MM.1S (cell line): Measurements from ENCODE around the gene HNRNPH1.

Source experiments
- DNase-seq: peaks from one replicate; pipeline ENCODE4 v3.0.0-alpha.2; 2015
- H2AFZ ChIP-seq: fragments of 300-600 bp; sonication (generic); 2 replicates; pipeline ENCODE4 v1.6.0; 2016; ENCODE audit warnings: antibody characterized with exemption, low read length
- H3F3A ChIP-seq: fragments of 300-600 bp; sonication (generic); 2 replicates; pipeline ENCODE4 v1.6.1; 2016; ENCODE audit warnings: mild to moderate bottlenecking, antibody characterized with exemption, low read length, moderate library complexity, mixed read lengths; ENCODE audit not compliant: insufficient read depth
- H3K27ac ChIP-seq: fragments of 300-600 bp; sonication (generic); 2 replicates; pipeline ENCODE4 v1.5.1; 2016; ENCODE audit warnings: mild to moderate bottlenecking, low read length
- H3K27me3 ChIP-seq: fragments of 300-600 bp; sonication (generic); replicated peaks from 2 replicates; pipeline ENCODE4 v1.6.0; 2016; ENCODE audit warnings: low read length; ENCODE audit not compliant: insufficient read depth
- H3K36me3 ChIP-seq: fragments of 300-600 bp; sonication (generic); replicated peaks from 2 replicates; pipeline ENCODE4 v1.6.1; 2016; ENCODE audit warnings: mild to moderate bottlenecking, low read length, mixed read lengths; ENCODE audit not compliant: insufficient read depth
- H3K4me1 ChIP-seq: fragments of 300-600 bp; sonication (generic); 2 replicates; pipeline ENCODE4 v1.6.1; 2016; ENCODE audit warnings: low read length, mixed read lengths
- H3K4me2 ChIP-seq: fragments of 300-600 bp; sonication (generic); 2 replicates; pipeline ENCODE4 v1.6.0; 2016; ENCODE audit warnings: low read depth, low read length
- H3K4me3 ChIP-seq: fragments of 300-600 bp; sonication (generic); 2 replicates; pipeline ENCODE4 v1.5.1; 2016; ENCODE audit warnings: low read length, mixed read lengths
- H3K79me2 ChIP-seq: fragments of 300-600 bp; sonication (generic); 2 replicates; pipeline ENCODE4 v1.6.1; 2016; ENCODE audit warnings: mixed run types, low read length, mixed read lengths
- H3K9ac ChIP-seq: fragments of 300-600 bp; sonication (generic); 2 replicates; pipeline ENCODE4 v1.6.1; 2016; ENCODE audit warnings: low read length, mixed read lengths
- H3K9me2 ChIP-seq: fragments of 300-600 bp; sonication (generic); replicated peaks from 2 replicates; pipeline ENCODE4 v1.6.1; 2016; ENCODE audit warnings: mild to moderate bottlenecking, low read length, mixed read lengths; ENCODE audit not compliant: insufficient read depth
- H3K9me3 ChIP-seq: fragments of 300-600 bp; sonication (generic); replicated peaks from 2 replicates; pipeline ENCODE4 v1.6.1; 2016; ENCODE audit warnings: mild to moderate bottlenecking, low read length, mixed read lengths; ENCODE audit not compliant: insufficient read depth
- H4K20me1 ChIP-seq: fragments of 300-600 bp; sonication (generic); 2 replicates; pipeline ENCODE4 v1.6.1; 2016; ENCODE audit warnings: mild to moderate bottlenecking, low read length, moderate library complexity, mixed read lengths; ENCODE audit not compliant: insufficient read depth
- CTCF ChIP-seq: fragments of 300-600 bp; sonication (generic); IDR thresholded peaks from 2 replicates; pipeline ENCODE4 v1.5.1; 2016; ENCODE audit warnings: antibody characterized with exemption, low read length, mixed read lengths
- EZH2 ChIP-seq: fragments of 300-600 bp; sonication (generic); optimal IDR thresholded peaks from 2 replicates; pipeline ENCODE3; 2017; ENCODE audit warnings: low read depth, mild to moderate bottlenecking, antibody characterized with exemption, low read length, mixed read lengths
- EZH2phosphoT487 ChIP-seq: fragments of 300-600 bp; sonication (generic); IDR thresholded peaks from 2 replicates; pipeline ENCODE4 v1.6.1; 2018; ENCODE audit warnings: antibody characterized with exemption, low read length

HNRNPH1 gene

GRCh38 chr5:179608131-179608581 is 15.3 kb downstream of the HNRNPH1 start:
- no peaks in the 10 kb centered on the region for H3K9me2 ChIP-seq
- no peak overlapping the region for H3K4me3 ChIP-seq
- peaks cover 6% of the 10 kb centered on the region for H3K4me1 ChIP-seq
- no peak overlapping the region for H3K9ac ChIP-seq
- TF ChIP-seq EZH2 (no peak), EZH2phosphoT487 (no peak), CTCF (no peak)
- H3F3A ChIP-seq = peaks cover 23% of the 10 kb centered on the region
- no peak overlapping the region for H3K4me2 ChIP-seq
- H4K20me1 ChIP-seq = peaks cover 5% of the 10 kb centered on the region; the same call in 1 of the 2 replicates
- H3K36me3 ChIP-seq = peaks cover 6% of the 10 kb centered on the region; the same call in 1 of the 2 replicates
- H3K79me2 ChIP-seq = 0 out of 2 replicates have a peak, but pooled peaks cover 2% of the 10 kb centered on the region
- no peaks in the 10 kb centered on the region for H3K9me3 ChIP-seq
- DNase-seq = peak; percentile 72
- no peaks in the 10 kb centered on the region for H3K27me3 ChIP-seq
- H3K27ac ChIP-seq = peak overlapping the region; percentile 42; the same call in 1 of the 2 replicates
- no peak overlapping the region for H2AFZ ChIP-seq

GRCh38 chr5:179607160-179607931 is 16.1 kb downstream of the HNRNPH1 start:
- Histone ChIP-seq H3K36me3 (no peaks in the 10 kb centered on the region), H3K4me2 (no peak overlapping the region), H3K79me2 (no peaks in the 10 kb centered on the region), H2AFZ (no peak overlapping the region), H3K27me3 (no peaks in the 10 kb centered on the region), H3F3A (peaks cover 17% of the 10 kb centered on the region), H3K9me3 (no peaks in the 10 kb centered on the region), H3K4me1 (peaks cover 6% of the 10 kb centered on the region), H3K9ac (no peak overlapping the region), H3K27ac (peak overlapping the region; percentile 42; the same call in 1 of the 2 replicates), H3K4me3 (no peak overlapping the region), H3K9me2 (no peaks in the 10 kb centered on the region), H4K20me1 (no peaks in the 10 kb centered on the region)
- DNase-seq = no peak
- no peak for TF ChIP-seq CTCF
- no peak for TF ChIP-seq EZH2phosphoT487
- TF ChIP-seq EZH2 = no peak

- Histone ChIP-seq H3K36me3 (no peaks in the 10 kb centered on the region), H4K20me1 (no peaks in the 10 kb centered on the region)
- no peak for DNase-seq
Observed at GRCh38 chr5:179606910-179607159, 16.6 kb downstream of the HNRNPH1 start.

More at GRCh38 chr5:179606910-179607159, 16.6 kb downstream of the HNRNPH1 start:
- Histone ChIP-seq H3K4me1 (peaks cover 6% of the 10 kb centered on the region), H3K27me3 (no peaks in the 10 kb centered on the region), H2AFZ (no peak overlapping the region), H3K9ac (no peak overlapping the region), H3K9me3 (no peaks in the 10 kb centered on the region), H3K9me2 (no peaks in the 10 kb centered on the region), H3K4me2 (no peak overlapping the region), H3K4me3 (no peak overlapping the region), H3F3A (peaks cover 15% of the 10 kb centered on the region), H3K27ac (no peak overlapping the region), H3K79me2 (no peaks in the 10 kb centered on the region)
- TF ChIP-seq EZH2phosphoT487 (no peak), CTCF (no peak), EZH2 (no peak)
